Endothelial cell of umbilical vein (primary cell): ENCODE results near the gene UBE2L3. TPM values are rescaled to one million over a fixed set of nuclear protein-coding genes. Genes with fewer than 3 reads are reported as not detected.
"Not testable (repeated sequence)": the region's sequence is repeated elsewhere in the genome, so short reads cannot be mapped to it uniquely, and the experiment has no call there.

Experiments used
- Bru-seq: library from RNA; stranded (reverse); fragments of 400-500 nt; gene quantifications from one replicate; lab custom pipeline; 2021; lab: Mats Ljungman, UMichigan
- BruChase-seq, 2 experiments: library from RNA; stranded (reverse); fragments of 400-500 nt; gene quantifications; one replicate each; lab custom pipeline; 2021; lab: Mats Ljungman, UMichigan
- BruUV-seq: library from RNA; stranded (reverse); fragments of 400-500 nt; replicated peaks from 2 replicates; lab custom pipeline; 2021; lab: Mats Ljungman, UMichigan
- CTCF ChIA-PET: fragments of 300-600, 350-600 bp; sonication (Branson Sonifier 250); formaldehyde crosslinking; loops from one replicate; lab custom pipeline; 2021; ENCODE audit warnings: antibody characterized with exemption, inconsistent platforms; lab: Charles Lee
- POLR2A ChIA-PET: fragments of 300-600, 350-600 bp; sonication (Branson Sonifier 250); formaldehyde crosslinking; loops from one replicate; lab custom pipeline; 2021; ENCODE audit warnings: antibody characterized with exemption, inconsistent platforms; lab: Charles Lee
- DNase-seq: peaks from one replicate; pipeline ENCODE4 v3.0.0-alpha.2; 2011; ENCODE audit warnings: low read depth, low spot score
- FAIRE-seq: peaks from 2 replicates; lab custom pipeline; 2011; peaks lifted over from hg19 to GRCh38; lab: Jason Lieb, UNC
- H2AFZ ChIP-seq: 2 replicates; pipeline ENCODE4 v1.6.0; 2012; ENCODE audit warnings: low read depth, low read length, control low read depth, inconsistent platforms
- H3K27ac ChIP-seq: 2 replicates; pipeline ENCODE4 v1.5.1; 2011; ENCODE audit warnings: low read depth, mild to moderate bottlenecking, control low read depth, low read length, moderate library complexity; ENCODE audit not compliant: insufficient read depth
- H3K27me3 ChIP-seq, 2 experiments: 2 replicates each; pipeline versions ENCODE4 v1.6.0 to v1.6.1; 2011; ENCODE audit warnings: low read length in 2 of 2, mixed read lengths in 1 of 2; ENCODE audit not compliant: control insufficient read depth in 2 of 2, insufficient read depth in 2 of 2
- H3K36me3 ChIP-seq, 2 experiments: 2 replicates in 1 of 2; 3 replicates in 1 of 2; pipeline ENCODE4 v1.5.1; 2011; ENCODE audit warnings: low read length in 2 of 2, mild to moderate bottlenecking in 1 of 2, moderate library complexity in 1 of 2; ENCODE audit not compliant: control insufficient read depth in 2 of 2, insufficient read depth in 2 of 2; ENCODE audit errors: extremely low read depth in 1 of 2
- H3K4me1 ChIP-seq: 3 replicates; pipeline ENCODE4 v1.5.1; 2011; ENCODE audit warnings: mild to moderate bottlenecking, low read length; ENCODE audit not compliant: control insufficient read depth, insufficient read depth; ENCODE audit errors: extremely low read depth
- H3K4me2 ChIP-seq: 2 replicates; pipeline ENCODE4 v1.6.1; 2011; ENCODE audit warnings: low read length, control low read depth, mixed read lengths; ENCODE audit not compliant: insufficient read depth
- H3K4me3 ChIP-seq, 3 experiments: fragments of 200-600 bp in 1 of 3; sonication (generic), shearing (Covaris generic) in 1 of 3; replicated peaks in 1 of 3; 2 replicates each; pipeline ENCODE4 v1.5.1; 2011 to 2016; ENCODE audit warnings: control low read depth in 3 of 3, low read length in 3 of 3, mild to moderate bottlenecking in 2 of 3, inconsistent platforms in 1 of 3, low read depth in 1 of 3, moderate library complexity in 1 of 3; ENCODE audit not compliant: insufficient read depth in 1 of 3
- H3K79me2 ChIP-seq: 2 replicates; pipeline ENCODE4 v1.6.0; 2012; ENCODE audit warnings: low read length, inconsistent platforms; ENCODE audit not compliant: control insufficient read depth, insufficient read depth
- H3K9ac ChIP-seq: replicated peaks from 2 replicates; pipeline ENCODE3; 2011; ENCODE audit warnings: low read length, control low read depth; ENCODE audit not compliant: insufficient read depth; ENCODE audit errors: extremely low read depth
- H3K9me1 ChIP-seq: replicated peaks from 3 replicates; pipeline ENCODE4 v1.6.0; 2011; ENCODE audit warnings: mild to moderate bottlenecking, low read length; ENCODE audit not compliant: control insufficient read depth, insufficient read depth; ENCODE audit errors: extremely low read depth
- H3K9me3 ChIP-seq: replicated peaks from 2 replicates; pipeline ENCODE4 v1.5.1; 2012; ENCODE audit warnings: low read length, inconsistent platforms; ENCODE audit not compliant: control insufficient read depth, insufficient read depth
- H4K20me1 ChIP-seq: replicated peaks from 2 replicates; pipeline ENCODE3; 2011; ENCODE audit warnings: mild to moderate bottlenecking, low read length; ENCODE audit not compliant: control insufficient read depth, insufficient read depth; ENCODE audit errors: extremely low read depth
- CTCF ChIP-seq, 2 donors: IDR thresholded peaks; 1 replicate in 1 of 2; 2 replicates in 1 of 2; pipeline ENCODE4 v1.5.1; 2011; ENCODE audit warnings: low read length in 2 of 2, mild to moderate bottlenecking in 2 of 2, moderate library complexity in 2 of 2, control low read depth in 1 of 2, inconsistent platforms in 1 of 2, low read depth in 1 of 2; ENCODE audit not compliant: insufficient read depth in 1 of 2; ENCODE audit errors: extremely low read depth in 1 of 2
- EZH2 ChIP-seq: IDR thresholded peaks from 2 replicates; pipeline ENCODE4 v1.6.1; 2012; ENCODE audit warnings: borderline replicate concordance, low read depth, mild to moderate bottlenecking, moderate library complexity, low read length, inconsistent platforms; ENCODE audit not compliant: severe bottlenecking
- FOS ChIP-seq: IDR thresholded peaks from 2 replicates; pipeline ENCODE4 v1.6.1; 2011; ENCODE audit warnings: mild to moderate bottlenecking, low read length, moderate library complexity, borderline replicate concordance; ENCODE audit not compliant: insufficient read depth
- GATA2 ChIP-seq: IDR thresholded peaks from 2 replicates; pipeline ENCODE4 v1.7.0; 2011; ENCODE audit warnings: low read depth, mild to moderate bottlenecking, moderate library complexity, mixed read lengths, low read length; ENCODE audit not compliant: insufficient read length, insufficient read depth
- JUN ChIP-seq: IDR thresholded peaks from 2 replicates; pipeline ENCODE4 v1.6.1; 2011; ENCODE audit warnings: borderline replicate concordance, low read depth; ENCODE audit not compliant: insufficient read length, insufficient read depth
- MAX ChIP-seq: IDR thresholded peaks from 2 replicates; pipeline ENCODE4 v1.6.1; 2011; ENCODE audit not compliant: insufficient read depth, insufficient read length
- MYC ChIP-seq: IDR thresholded peaks from one replicate; pipeline ENCODE4 v1.6.1; 2011; ENCODE audit warnings: mild to moderate bottlenecking, low read depth, low read length
- POLR2A ChIP-seq: IDR thresholded peaks from 2 replicates; pipeline ENCODE4 v1.6.1; 2012; ENCODE audit warnings: low read depth, mild to moderate bottlenecking, control low read depth, low read length
- POLR2AphosphoS5 ChIP-seq: IDR thresholded peaks from 2 replicates; pipeline ENCODE4 v1.6.1; 2012; ENCODE audit warnings: low read depth, mild to moderate bottlenecking, control low read depth, low read length, moderate library complexity; ENCODE audit not compliant: insufficient read depth
- dilution Hi-C: fragments of 300-500 bp; cut with MboI; formaldehyde crosslinking; loops from one replicate; pipeline ENCODE4 v1.15.0; 2019; ENCODE audit warnings: low sequenced_read_pairs; ENCODE audit not compliant: extremely low pct_ligation_motif_present
- intact Hi-C: fragments of 100-400 bp; cut with micrococcal nuclease; formaldehyde crosslinking; loops from one replicate; pipeline ENCODE4 v1.10.0; 2022
- long read RNA-seq: library from polyadenylated mRNA; stranded (forward); transcript quantifications from one replicate; pipeline ENCODE4 v2.0.0, GENCODE V29; 2021
- polyA minus RNA-seq, 3 experiments: library from RNA; depleted of rRNA, polyadenylated mRNA; stranded (reverse); fragments of >200 nt; gene quantifications; 1 replicate in 1 of 3; 2 replicates in 2 of 3; pipeline ENCODE4 v1.2.3, GENCODE V29; 2011
- polyA plus RNA-seq, 4 experiments: library from polyadenylated mRNA; depleted of rRNA in 3 of 4; stranded (reverse) in 3 of 4; unstranded in 1 of 4; fragments of >200 nt; gene quantifications; 2 replicates each; pipeline versions ENCODE4 v1.2.1 to v1.2.3, GENCODE V29; 2011 to 2012; ENCODE audit warnings: missing spikeins in 1 of 4
- total RNA-seq: library from RNA; stranded (reverse); gene quantifications from 2 replicates; pipeline ENCODE4 v1.2.3, GENCODE V29; 2021

UBE2L3 gene
- total RNA-seq (83.5 and 84.3 TPM in 2 replicates), polyA plus RNA-seq (54.7 and 66.0 TPM in 2 replicates), polyA minus RNA-seq (36.4 and 41.0 TPM in 2 replicates), Bru-seq, nascent RNA (percentile 80 among the genes with signal in this experiment), BruChase-seq, experiment 1, labeled RNA remaining after a 6-hour chase (percentile 89 among the genes with signal in this experiment), BruChase-seq, experiment 2, labeled RNA remaining after a 2-hour chase (percentile 78 among the genes with signal in this experiment)
- polyA plus RNA-seq (2011; cell fraction: cytosol; rRNA removed) = 70.1 and 73.2 TPM in 2 replicates
- 26.9 and 33.0 TPM in 2 replicates for polyA plus RNA-seq (2011; cell fraction: nucleus; rRNA removed)
- polyA plus RNA-seq (2012) = 82.4 and 120 TPM in 2 replicates
- polyA minus RNA-seq (2011; cell fraction: cytosol; rRNA and poly(A)+ RNA removed) = 23.8 TPM
- polyA minus RNA-seq (2011; cell fraction: nucleus; rRNA and poly(A)+ RNA removed) = 14.8 and 16.1 TPM in 2 replicates
- long read RNA-seq, transcript UBE2L3-204 (3 exons, 2,932 nt) = minor isoform, 9 of 762 reads
- long read RNA-seq, transcript UBE2L3-201 (4 exons, 3,028 nt) = major isoform, 725 of 762 reads
- long read RNA-seq, partial matches to known transcripts = 6 of 762 reads
- long read RNA-seq, other reads (novel, unspliced or antisense) = 21 of 762 reads

- Histone ChIP-seq H3K79me2 (peaks cover 51% of the 10 kb centered on the region), H4K20me1 (peaks cover 13% of the 10 kb centered on the region), H3K36me3 (peaks cover 0 to 3% of the 10 kb centered on the region in 2 experiments), H3K9ac (peak within 1 kb of the TSS; percentile 96), H3K4me2 (peak within 1 kb of the TSS; percentile 92), H2AFZ (peak within 1 kb of the TSS; percentile 30), H3K4me3 (peak within 1 kb of the TSS; percentile 69 to 78 (median 69)), H3K9me3 (no peaks in the 10 kb centered on the region), H3K27me3 (peaks cover 0 to 1% of the 10 kb centered on the region in 2 experiments), H3K27ac (peak within 1 kb of the TSS; percentile 83), H3K9me1 (no peaks in the 10 kb centered on the region), H3K4me1 (peaks cover 22% of the 10 kb centered on the region)
- POLR2A ChIA-PET = interaction anchor here (1.0 kb wide), 1 partner anchor 11 kb away, joined by 4 read pairs; no protein-coding TSS in a partner anchor
- intact Hi-C loops (no loop called here), dilution Hi-C loops (no loop called here)
- BruUV-seq = TSS peak; percentile 98
- DNase-seq (peak; percentile 79), FAIRE-seq (no peak)
- CTCF ChIA-PET = interaction anchor here (1.2 to 1.3 kb wide), 2 partner anchors 35 to 74 kb away, joined by 4 to 8 read pairs; no protein-coding TSS in a partner anchor
- TF ChIP-seq CTCF (IDR thresholded peaks at IDR 0.05; ENCODE audit: extremely low read depth in 1 of 2, insufficient read depth in 1 of 2, low read depth in 1 of 2, low read length in 2 of 2) (no peak), POLR2A (peak; percentile 77), MAX (no peak), FOS (no peak), JUN (no peak), MYC (no peak), EZH2 (no peak), GATA2 (no peak), POLR2AphosphoS5 (peak; percentile 77)
These were observed at the start of gene UBE2L3 for GRCh38 chr22:21567456-21568346. TSS of gene UBE2L3 (plus strand) at chr22:21567714. CDS start at chr22:21567745, 31 bp downstream.

- FAIRE-seq, H3K4me2 ChIP-seq, H4K20me1 ChIP-seq, H3K27ac ChIP-seq, H3K27me3 ChIP-seq, POLR2A ChIA-PET, H3K4me1 ChIP-seq, H3K36me3 ChIP-seq, H3K9me1 ChIP-seq, H3K4me3 ChIP-seq, DNase-seq, intact Hi-C loops, H3K79me2 ChIP-seq, H3K9me3 ChIP-seq, H3K9ac ChIP-seq, BruUV-seq, H2AFZ ChIP-seq, CTCF ChIA-PET, dilution Hi-C loops: not testable (repeated sequence)
These were observed 40.6 kb upstream of the UBE2L3 start for GRCh38 chr22:21526705-21527500.
